HG03432 (cell line): Measurements from ENCODE around the gene MUC21.
"Not testable (repeated sequence)": the region's sequence is repeated elsewhere in the genome, so short reads cannot be mapped to it uniquely, and the experiment has no call there.

Experiments
- ATAC-seq: cut with Tn5 transposase; IDR thresholded peaks from one replicate; pipeline ENCODE4 v1.9.1; 2021; ENCODE audit warnings: mild to moderate bottlenecking, moderate library complexity; ENCODE audit not compliant: unreplicated experiment

Gene MUC21

GRCh38 chr6:30966154-30966553 is 17.4 kb upstream of the MUC21 start:
- ATAC-seq = no peak

GRCh38 chr6:30969171-30969570 is 14.3 kb upstream of the MUC21 start:
- not testable (repeated sequence) for ATAC-seq

- ATAC-seq = no peak
These were observed 12.6 kb upstream of the MUC21 start for GRCh38 chr6:30970946-30971345.

GRCh38 chr6:30972816-30973215 is 10.7 kb upstream of the MUC21 start:
- ATAC-seq = no peak

- ATAC-seq = no peak
These were observed 8.8 kb upstream of the MUC21 start for GRCh38 chr6:30974490-30975252.

- no peak for ATAC-seq
These were observed 4.4 kb upstream of the MUC21 start for GRCh38 chr6:30979141-30979540.

GRCh38 chr6:30979690-30980089 is 3.8 kb upstream of the MUC21 start:
- no peak for ATAC-seq

- no peak for ATAC-seq
These were observed 1.4 kb upstream of the MUC21 start for GRCh38 chr6:30981942-30982772.

GRCh38 chr6:30985490-30985889 is 2.0 kb downstream of the MUC21 start:
- no peak for ATAC-seq

- no peak for ATAC-seq
These were observed 3.8 kb downstream of the MUC21 start for GRCh38 chr6:30987304-30987703.

- no peak for ATAC-seq
These were observed 4.8 kb downstream of the MUC21 start for GRCh38 chr6:30988209-30988825.

- ATAC-seq = no peak
These were observed 7.0 kb downstream of the MUC21 start for GRCh38 chr6:30990422-30991086.

- no peak for ATAC-seq
These were observed 8.4 kb downstream of the MUC21 start for GRCh38 chr6:30991891-30992290.

- ATAC-seq = no peak
These were observed 13.8 kb downstream of the MUC21 start for GRCh38 chr6:30997301-30997700.

GRCh38 chr6:30998785-30999184 is 15.3 kb downstream of the MUC21 start:
- ATAC-seq = no peak

GRCh38 chr6:31000067-31000860 is 16.7 kb downstream of the MUC21 start:
- not testable (repeated sequence) for ATAC-seq

- no peak for ATAC-seq
These were observed 17.9 kb downstream of the MUC21 start for GRCh38 chr6:31001281-31001888.

GRCh38 chr6:31002471-31002870 is 19.0 kb downstream of the MUC21 start:
- no peak for ATAC-seq

- ATAC-seq = no peak
These were observed 21.3 kb downstream of the MUC21 start for GRCh38 chr6:31004794-31005193.
